H9 (cell line): Measurements from ENCODE around the gene AGPAT2. TPM values are rescaled to one million over a fixed set of nuclear protein-coding genes. Genes with fewer than 3 reads are reported as not detected.

ENCODE experiments used
- DNase-seq: peaks from one replicate; pipeline ENCODE4 v3.0.0-alpha.2; 2017
- H2AFZ ChIP-seq: one replicate; pipeline ENCODE4 v1.6.1; 2013; ENCODE audit warnings: mild to moderate bottlenecking, low read length, control low read depth, moderate library complexity
- H2AK5ac ChIP-seq: 2 replicates; pipeline ENCODE4 v1.6.1; 2013; ENCODE audit warnings: low read length, control low read depth, mixed read lengths; ENCODE audit not compliant: insufficient read length
- H2BK120ac ChIP-seq: one replicate; pipeline ENCODE4 v1.6.1; 2013; ENCODE audit warnings: low read depth, mild to moderate bottlenecking, low read length, control low read depth, inconsistent platforms; ENCODE audit not compliant: poor library complexity, severe bottlenecking
- H2BK12ac ChIP-seq: 2 replicates; pipeline ENCODE4 v1.6.1; 2013; ENCODE audit warnings: low read length, control low read depth, mixed read lengths, low read depth; ENCODE audit not compliant: insufficient read length
- H2BK15ac ChIP-seq: 2 replicates; pipeline ENCODE4 v1.6.1; 2013; ENCODE audit warnings: low read depth, low read length, control low read depth
- H2BK20ac ChIP-seq: one replicate; pipeline ENCODE4 v1.6.1; 2013; ENCODE audit warnings: low read depth, mild to moderate bottlenecking, low read length, control low read depth, inconsistent platforms; ENCODE audit not compliant: poor library complexity, severe bottlenecking
- H2BK5ac ChIP-seq: 2 replicates; pipeline ENCODE4 v1.6.1; 2013; ENCODE audit warnings: low read length, control low read depth, mixed read lengths; ENCODE audit not compliant: insufficient read length
- H3K14ac ChIP-seq: 2 replicates; pipeline ENCODE4 v1.6.1; 2013; ENCODE audit warnings: low read length, control low read depth; ENCODE audit not compliant: insufficient read depth
- H3K18ac ChIP-seq: 2 replicates; pipeline ENCODE4 v1.6.1; 2013; ENCODE audit warnings: low read depth, mild to moderate bottlenecking, mixed read lengths, low read length, control low read depth; ENCODE audit not compliant: insufficient read length
- H3K23ac ChIP-seq: 2 replicates; pipeline ENCODE4 v1.6.1; 2013; ENCODE audit warnings: low read length, control low read depth, mixed read lengths, low read depth; ENCODE audit not compliant: insufficient read length
- H3K23me2 ChIP-seq: 2 replicates; pipeline ENCODE4 v1.6.1; 2013; ENCODE audit warnings: low read depth, mild to moderate bottlenecking, mixed read lengths, low read length, control low read depth; ENCODE audit not compliant: insufficient read length, poor library complexity, severe bottlenecking
- H3K27ac ChIP-seq: 2 replicates; pipeline ENCODE4 v1.5.1; 2013; ENCODE audit warnings: low read length, control low read depth, mixed read lengths, low read depth; ENCODE audit not compliant: insufficient read length
- H3K27me3 ChIP-seq: 2 replicates; pipeline ENCODE4 v1.6.1; 2013; ENCODE audit warnings: low read length, control low read depth, inconsistent platforms; ENCODE audit not compliant: insufficient read depth
- H3K4ac ChIP-seq: 2 replicates; pipeline ENCODE4 v1.6.1; 2013; ENCODE audit warnings: low read depth, mild to moderate bottlenecking, control low read depth, inconsistent platforms, low read length, moderate library complexity
- H3K4me1 ChIP-seq: 2 replicates; pipeline ENCODE4 v1.6.1; 2013; ENCODE audit warnings: low read length, control low read depth, inconsistent platforms; ENCODE audit not compliant: insufficient read depth
- H3K4me2 ChIP-seq: 2 replicates; pipeline ENCODE4 v1.6.1; 2013; ENCODE audit warnings: low read length, control low read depth, mixed read lengths; ENCODE audit not compliant: insufficient read length, insufficient read depth
- H3K56ac ChIP-seq: 2 replicates; pipeline ENCODE4 v1.6.1; 2013; ENCODE audit warnings: low read depth, mild to moderate bottlenecking, mixed read lengths, low read length, control low read depth; ENCODE audit not compliant: insufficient read length
- H3K79me1 ChIP-seq: 2 replicates; pipeline ENCODE4 v1.6.1; 2013; ENCODE audit warnings: low read depth, mild to moderate bottlenecking, moderate library complexity, low read length, control low read depth, inconsistent platforms; ENCODE audit not compliant: insufficient read depth, poor library complexity, severe bottlenecking
- H3K79me2 ChIP-seq: 2 replicates; pipeline ENCODE4 v1.6.1; 2013; ENCODE audit warnings: low read length, control low read depth, inconsistent platforms; ENCODE audit not compliant: insufficient read depth
- H3K9ac ChIP-seq: 2 replicates; pipeline ENCODE4 v1.6.1; 2013; ENCODE audit warnings: low read length, control low read depth, mixed read lengths; ENCODE audit not compliant: insufficient read length; ENCODE audit errors: extremely low read depth
- H3K9me3 ChIP-seq: one replicate; pipeline ENCODE4 v1.6.1; 2013; ENCODE audit warnings: low read depth, low read length, inconsistent platforms; ENCODE audit not compliant: control insufficient read depth
- H3T11ph ChIP-seq: one replicate; pipeline ENCODE4 v1.6.1; 2013; ENCODE audit warnings: mild to moderate bottlenecking, low read length, control low read depth, inconsistent platforms
- H4K20me1 ChIP-seq: one replicate; pipeline ENCODE4 v1.6.1; 2013; ENCODE audit not compliant: control insufficient read depth, insufficient read length, insufficient read depth
- H4K5ac ChIP-seq: 2 replicates; pipeline ENCODE4 v1.6.1; 2013; ENCODE audit warnings: low read depth, mild to moderate bottlenecking, mixed read lengths, low read length, control low read depth; ENCODE audit not compliant: insufficient read length
- H4K8ac ChIP-seq: replicated peaks from 2 replicates; pipeline ENCODE4 v1.6.1; 2013; ENCODE audit warnings: low read length, control low read depth, mixed read lengths, low read depth; ENCODE audit not compliant: insufficient read length
- H4K91ac ChIP-seq: 2 replicates; pipeline ENCODE4 v1.6.1; 2013; ENCODE audit warnings: low read depth, mild to moderate bottlenecking, moderate library complexity, mixed read lengths, low read length, control low read depth; ENCODE audit not compliant: insufficient read length
- H3K27ac Mint-ChIP-seq, 3 experiments: 2 replicates in 2 of 3; 3 replicates in 1 of 3; pipeline ENCODE4 v1.8.0; 2020 to 2021; ENCODE audit warnings: mixed read lengths in 3 of 3, mild to moderate bottlenecking in 1 of 3, moderate library complexity in 1 of 3
- H3K27me3 Mint-ChIP-seq: 2 replicates; pipeline ENCODE4 v1.8.0; 2021; ENCODE audit warnings: low read depth, mild to moderate bottlenecking, moderate library complexity, mixed read lengths
- H3K36me3 Mint-ChIP-seq, 3 experiments: 2 replicates in 2 of 3; 3 replicates in 1 of 3; pipeline ENCODE4 v1.8.0; 2020 to 2021; ENCODE audit warnings: low read depth in 3 of 3, mixed read lengths in 3 of 3; ENCODE audit not compliant: insufficient read depth in 1 of 3
- H3K4me1 Mint-ChIP-seq, 2 experiments: 2 replicates each; pipeline ENCODE4 v1.8.0; 2020; ENCODE audit warnings: mixed read lengths in 2 of 2
- H3K4me3 Mint-ChIP-seq, 2 experiments: 2 replicates in 1 of 2; 3 replicates in 1 of 2; pipeline ENCODE4 v1.8.0; 2020 to 2021; ENCODE audit warnings: mild to moderate bottlenecking in 2 of 2, mixed read lengths in 2 of 2, moderate library complexity in 1 of 2
- H3K9me3 Mint-ChIP-seq, 2 experiments: 2 replicates in 1 of 2; 3 replicates in 1 of 2; pipeline ENCODE4 v1.8.0; 2020; ENCODE audit warnings: mild to moderate bottlenecking in 2 of 2, mixed read lengths in 2 of 2, moderate library complexity in 1 of 2
- WGBS: extraction: QIAGEN DNeasy Blood & Tissue Kit; methylation state at CpG from one replicate; pipeline ENCODE4 v1.1.7; 2013; ENCODE audit warnings: missing lambda C conversion rate, low lambda C conversion rate, mixed read lengths; ENCODE audit not compliant: insufficient read length; ENCODE audit errors: extremely low coverage; 5-methylcytosine and 5-hydroxymethylcytosine counted together
- total RNA-seq: library from RNA; stranded (reverse); gene quantifications from 2 replicates; pipeline ENCODE4 v1.2.1, GENCODE V29; 2021
- TF ChIP-seq, protein P1 (sequence below): fragments of 200-600 bp; sonication (generic); conservative IDR thresholded peaks from 3 replicates; pipeline ENCODE4 v1.8.0; 2021; ENCODE audit warnings: antibody characterized with exemption, mild to moderate bottlenecking

Gene AGPAT2
- total RNA-seq, 1 experiment from 2014 or later = 29.7 TPM

- Histone ChIP-seq H3T11ph (no peak overlapping the region), H2BK5ac (no peak overlapping the region), H3K56ac (no peak overlapping the region), H3K4ac (no peak overlapping the region), H3K23me2 (peaks cover 9% of the 10 kb centered on the region), H2BK15ac (no peak overlapping the region), H3K4me2 (peak overlapping the region; percentile 39), H3K18ac (no peak overlapping the region), H3K14ac (peak overlapping the region; percentile 52; the same call in 1 of the 2 replicates), H2BK120ac (no peak overlapping the region), H3K79me2 (no peaks in the 10 kb centered on the region; the same call in 1 of the 2 replicates), H3K23ac (no peak overlapping the region), H4K20me1 (no peaks in the 10 kb centered on the region), H2AFZ (no peak overlapping the region), H3K9ac (no peak overlapping the region), H2AK5ac (no peak overlapping the region), H3K27ac (no peak overlapping the region), H4K91ac (no peak overlapping the region), H2BK12ac (no peak overlapping the region), H3K4me1 (no peaks in the 10 kb centered on the region; the same call in 1 of the 2 replicates), H3K9me3 (no peaks in the 10 kb centered on the region), H3K79me1 (peaks cover 4% of the 10 kb centered on the region), H2BK20ac (no peak overlapping the region), H3K27me3 (no peaks in the 10 kb centered on the region), H4K5ac (no peak overlapping the region), H4K8ac (no peak overlapping the region)
- no peaks in the 10 kb centered on the region for H3K36me3 Mint-ChIP-seq
- H3K4me1 Mint-ChIP-seq = peaks cover 4 to 22% of the 10 kb centered on the region in 2 experiments
- DNase-seq = no peak
- peak overlapping the region; percentile 70 to 86 for H3K4me3 Mint-ChIP-seq
- no peak overlapping the region for H3K27ac Mint-ChIP-seq
- no CpG with 5 or more reads among the region's 20 CpGs for WGBS
- TF ChIP-seq, protein P1, sequence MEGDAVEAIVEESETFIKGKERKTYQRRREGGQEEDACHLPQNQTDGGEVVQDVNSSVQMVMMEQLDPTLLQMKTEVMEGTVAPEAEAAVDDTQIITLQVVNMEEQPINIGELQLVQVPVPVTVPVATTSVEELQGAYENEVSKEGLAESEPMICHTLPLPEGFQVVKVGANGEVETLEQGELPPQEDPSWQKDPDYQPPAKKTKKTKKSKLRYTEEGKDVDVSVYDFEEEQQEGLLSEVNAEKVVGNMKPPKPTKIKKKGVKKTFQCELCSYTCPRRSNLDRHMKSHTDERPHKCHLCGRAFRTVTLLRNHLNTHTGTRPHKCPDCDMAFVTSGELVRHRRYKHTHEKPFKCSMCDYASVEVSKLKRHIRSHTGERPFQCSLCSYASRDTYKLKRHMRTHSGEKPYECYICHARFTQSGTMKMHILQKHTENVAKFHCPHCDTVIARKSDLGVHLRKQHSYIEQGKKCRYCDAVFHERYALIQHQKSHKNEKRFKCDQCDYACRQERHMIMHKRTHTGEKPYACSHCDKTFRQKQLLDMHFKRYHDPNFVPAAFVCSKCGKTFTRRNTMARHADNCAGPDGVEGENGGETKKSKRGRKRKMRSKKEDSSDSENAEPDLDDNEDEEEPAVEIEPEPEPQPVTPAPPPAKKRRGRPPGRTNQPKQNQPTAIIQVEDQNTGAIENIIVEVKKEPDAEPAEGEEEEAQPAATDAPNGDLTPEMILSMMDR = no peak
- no peaks in the 10 kb centered on the region for H3K9me3 Mint-ChIP-seq
- H3K27me3 Mint-ChIP-seq = peaks cover 19% of the 10 kb centered on the region
Observed at GRCh38 chr9:136686534-136686793, 793 bp downstream of the AGPAT2 start.
